Testis (tissue), 2 donors: Measurements from ENCODE around the gene SLC17A3.

Source experiments
- CTCF ChIP-seq, 3 experiments: fragments of 450-650 bp in 2 of 3; fragments of 200-600 bp in 1 of 3; sonication (generic) in 1 of 3; IDR thresholded peaks; one replicate each; pipeline ENCODE4 v1.5.1; 2016 to 2019; ENCODE audit warnings: antibody characterized with exemption in 3 of 3, mild to moderate bottlenecking in 2 of 3, moderate library complexity in 1 of 3
- POLR2A ChIP-seq: fragments of 450-650 bp; IDR thresholded peaks from one replicate; pipeline ENCODE4 v1.6.1; 2017; ENCODE audit warnings: antibody characterized with exemption, mild to moderate bottlenecking, moderate library complexity

DNA sequence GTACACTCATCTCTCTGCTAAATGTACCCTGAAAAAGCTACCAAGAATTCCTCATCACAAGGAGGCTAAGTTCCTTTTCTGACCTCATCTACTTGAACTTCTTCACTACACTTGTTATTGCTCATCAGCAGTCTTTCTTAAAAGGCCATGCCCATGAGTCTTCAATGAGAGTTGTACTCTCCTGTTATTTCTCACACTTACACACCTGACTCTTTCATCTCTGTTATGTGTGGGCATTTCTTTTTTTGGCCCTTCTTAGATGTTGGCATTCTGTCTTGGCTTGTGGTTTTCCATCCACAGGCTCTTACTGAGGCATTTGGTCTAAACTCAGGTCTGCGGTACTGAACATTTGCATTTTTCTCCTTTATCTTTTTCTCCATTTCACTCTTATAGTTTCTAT lies 31.5 kb downstream of the SLC17A3 start:
- no peak for TF ChIP-seq CTCF (IDR thresholded peaks at IDR 0.05)
- no peak for TF ChIP-seq POLR2A
